ENCODE measurements around the gene PDE8A.
"Not testable (repeated sequence)": the region's sequence is repeated elsewhere in the genome, so short reads cannot be mapped to it uniquely, and the experiment has no call there.

PDE8A gene

DNA sequence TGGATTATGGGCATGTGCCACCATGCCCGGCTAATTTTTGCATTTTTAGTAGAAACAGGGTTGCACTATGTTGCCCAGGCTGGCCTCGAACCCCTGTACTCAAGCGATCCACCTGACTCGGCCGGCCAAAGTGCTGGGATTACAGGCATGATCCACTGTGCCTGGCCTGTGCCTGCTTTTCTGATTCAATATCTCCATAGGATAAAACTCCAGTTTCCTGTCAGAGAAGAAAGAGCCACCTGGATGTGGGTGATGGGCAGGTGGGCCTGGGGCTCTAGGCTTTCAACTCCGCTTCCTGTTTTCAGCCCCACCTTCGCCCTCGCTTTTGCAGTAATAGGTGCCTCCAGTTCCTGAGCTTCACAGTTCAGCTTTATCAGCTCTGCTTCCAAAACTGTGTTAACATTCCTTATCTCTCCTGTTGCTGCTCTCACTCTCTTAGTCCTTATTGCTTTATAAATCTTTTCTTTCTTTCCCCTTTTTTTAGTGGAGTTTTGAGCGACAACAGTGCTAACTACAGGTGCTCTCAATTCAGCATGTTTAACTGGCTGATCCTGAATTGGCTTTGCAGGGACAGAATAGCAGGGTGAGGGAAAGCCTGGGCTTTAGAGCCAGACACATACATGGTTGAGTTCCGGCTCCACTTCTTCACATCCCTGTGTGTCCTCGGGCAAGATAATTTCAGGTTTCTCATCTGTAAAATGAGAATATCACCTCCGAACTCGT is 21.1 kb upstream of the PDE8A start:
- no peak for DNase-seq (ENCODE audit: low spot score)

DNA sequence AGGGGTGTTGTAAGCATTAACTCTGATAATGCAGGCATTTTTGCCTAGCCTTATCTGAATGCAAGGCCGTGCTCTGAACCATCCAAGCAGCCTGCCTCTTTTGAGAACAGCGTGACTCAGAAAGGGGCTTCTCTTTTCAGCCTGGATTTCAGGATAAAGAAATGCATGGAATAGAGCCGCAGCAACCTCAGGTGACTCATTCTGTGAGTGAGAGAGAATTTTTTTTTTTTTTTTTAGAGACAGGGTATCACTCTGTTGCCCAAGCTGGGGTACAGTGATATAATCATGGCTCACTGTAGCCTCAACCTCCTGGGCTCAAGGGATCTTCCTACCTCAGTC is 20.6 kb upstream of the PDE8A start:
- DNase-seq (ENCODE audit: low spot score) = no peak

DNA sequence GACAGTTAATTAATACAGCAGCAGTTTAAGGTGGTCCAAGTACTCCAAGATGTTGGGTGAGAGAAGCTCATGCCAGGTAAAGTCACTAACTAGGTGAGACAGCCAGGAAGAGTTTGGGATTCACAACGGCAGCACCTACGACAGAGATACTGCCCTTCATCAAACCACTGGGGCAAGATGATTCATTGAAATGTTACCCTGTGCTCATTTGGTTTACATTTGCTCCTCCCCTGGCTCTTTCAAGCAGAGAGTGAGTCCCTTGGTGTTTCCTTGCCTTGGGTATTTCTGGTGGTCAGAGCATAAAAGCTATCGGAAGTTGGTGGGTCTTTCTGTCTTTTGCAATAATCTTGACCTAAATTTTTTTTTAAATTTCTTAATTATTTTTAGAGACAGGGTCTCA is 19.9 kb upstream of the PDE8A start:
- no peak for DNase-seq (ENCODE audit: low spot score)

DNA sequence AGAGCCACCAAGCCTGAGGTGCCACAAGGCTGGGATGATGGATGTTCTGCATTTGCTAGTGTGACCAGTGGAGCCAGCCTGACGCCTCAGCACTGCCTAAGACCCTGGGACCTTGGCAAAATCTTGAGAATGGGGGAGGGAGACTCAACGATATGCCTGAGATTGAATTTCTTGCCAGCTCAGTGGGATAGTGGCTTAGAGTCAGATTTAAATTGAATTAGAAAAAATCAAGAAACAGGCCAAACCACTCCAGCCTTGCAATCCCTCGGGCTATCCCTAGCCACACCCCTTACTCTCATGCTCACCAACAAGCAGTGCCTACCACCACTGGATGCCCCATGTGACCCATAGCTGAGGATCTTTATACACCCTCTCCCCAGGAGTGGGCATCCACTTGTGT is 18.7 kb upstream of the PDE8A start:
- no peak for DNase-seq (ENCODE audit: low spot score)

DNA sequence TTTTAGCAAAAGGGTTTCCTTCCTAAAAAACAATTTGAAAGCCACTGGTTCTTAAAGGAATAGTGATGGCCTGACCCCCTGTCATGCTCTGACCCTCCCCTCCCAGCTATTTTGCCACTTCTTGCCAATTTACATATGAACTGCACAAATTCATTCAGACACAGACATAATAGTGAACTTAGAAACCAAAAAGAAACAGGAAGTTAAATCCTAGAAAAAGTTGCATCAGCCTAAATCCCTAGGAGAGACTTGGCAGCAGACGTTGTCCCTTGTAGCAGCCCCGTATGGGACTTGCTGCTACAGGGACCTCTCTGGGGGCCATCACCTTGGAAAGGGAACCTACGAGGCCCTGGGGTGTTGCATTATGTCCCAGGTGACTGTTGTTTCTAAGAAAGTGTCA is 14.3 kb upstream of the PDE8A start:
- no peak for DNase-seq (ENCODE audit: low spot score)

DNA sequence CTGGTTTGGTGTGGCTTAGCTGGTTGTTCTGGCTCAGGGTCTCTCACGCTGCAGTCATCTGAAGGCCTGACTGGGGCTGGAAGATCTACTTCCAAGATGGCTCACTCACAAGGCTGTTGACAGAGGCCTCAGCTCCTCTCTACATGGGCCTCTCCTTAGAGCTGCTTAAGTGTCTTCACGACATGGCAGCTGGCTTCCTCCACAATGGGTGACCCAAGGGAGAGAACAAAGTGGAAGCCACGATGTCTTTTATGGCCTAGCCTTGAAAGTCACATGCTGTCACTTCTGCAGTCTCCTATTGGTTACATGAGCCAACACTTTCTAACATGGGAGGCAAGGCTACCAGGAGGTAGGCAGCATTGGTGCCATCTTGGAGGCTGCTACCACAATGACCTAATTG is 13.4 kb upstream of the PDE8A start:
- no peak for DNase-seq (ENCODE audit: low spot score)

DNA sequence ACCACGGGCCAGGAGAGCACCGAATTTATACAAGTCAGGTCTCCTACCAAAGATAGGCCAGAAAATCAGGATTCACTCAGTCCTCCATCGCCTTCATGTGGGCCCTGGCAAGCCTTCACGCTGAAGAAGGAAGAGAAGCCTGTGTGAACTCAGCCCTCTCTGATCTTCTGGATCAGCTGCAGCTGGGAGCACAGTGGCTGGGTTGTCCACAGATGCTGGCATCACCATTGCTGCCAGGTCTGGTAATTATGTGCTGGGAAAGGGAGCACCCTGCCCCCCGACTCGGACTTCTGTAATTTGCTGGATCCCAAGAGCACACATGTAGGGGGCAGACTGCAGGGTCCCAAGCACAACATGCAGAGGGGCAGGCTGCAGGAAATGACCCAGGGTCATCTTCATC is 12.4 kb upstream of the PDE8A start:
- DNase-seq (ENCODE audit: low spot score) = no peak

DNA sequence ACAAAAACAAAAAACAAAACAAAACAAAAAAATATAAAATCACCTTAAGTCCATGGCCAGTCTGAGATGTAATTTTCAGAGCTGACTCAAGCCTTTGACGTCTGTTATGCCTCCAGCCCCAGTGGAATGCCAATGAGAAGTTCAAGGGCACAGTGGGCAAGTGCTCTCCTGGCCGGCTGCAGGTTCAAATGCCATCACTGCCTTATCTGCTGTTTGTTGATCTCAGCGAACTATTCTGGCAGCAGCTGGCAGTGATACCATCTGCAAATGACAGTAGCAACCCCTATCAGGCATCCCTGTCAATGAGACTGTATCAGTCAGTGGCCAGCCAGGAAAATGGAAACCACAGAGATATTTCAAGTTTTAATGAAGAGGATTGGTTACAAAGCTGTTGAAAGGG is 10.8 kb upstream of the PDE8A start:
- DNase-seq (ENCODE audit: low spot score) = no peak

DNA sequence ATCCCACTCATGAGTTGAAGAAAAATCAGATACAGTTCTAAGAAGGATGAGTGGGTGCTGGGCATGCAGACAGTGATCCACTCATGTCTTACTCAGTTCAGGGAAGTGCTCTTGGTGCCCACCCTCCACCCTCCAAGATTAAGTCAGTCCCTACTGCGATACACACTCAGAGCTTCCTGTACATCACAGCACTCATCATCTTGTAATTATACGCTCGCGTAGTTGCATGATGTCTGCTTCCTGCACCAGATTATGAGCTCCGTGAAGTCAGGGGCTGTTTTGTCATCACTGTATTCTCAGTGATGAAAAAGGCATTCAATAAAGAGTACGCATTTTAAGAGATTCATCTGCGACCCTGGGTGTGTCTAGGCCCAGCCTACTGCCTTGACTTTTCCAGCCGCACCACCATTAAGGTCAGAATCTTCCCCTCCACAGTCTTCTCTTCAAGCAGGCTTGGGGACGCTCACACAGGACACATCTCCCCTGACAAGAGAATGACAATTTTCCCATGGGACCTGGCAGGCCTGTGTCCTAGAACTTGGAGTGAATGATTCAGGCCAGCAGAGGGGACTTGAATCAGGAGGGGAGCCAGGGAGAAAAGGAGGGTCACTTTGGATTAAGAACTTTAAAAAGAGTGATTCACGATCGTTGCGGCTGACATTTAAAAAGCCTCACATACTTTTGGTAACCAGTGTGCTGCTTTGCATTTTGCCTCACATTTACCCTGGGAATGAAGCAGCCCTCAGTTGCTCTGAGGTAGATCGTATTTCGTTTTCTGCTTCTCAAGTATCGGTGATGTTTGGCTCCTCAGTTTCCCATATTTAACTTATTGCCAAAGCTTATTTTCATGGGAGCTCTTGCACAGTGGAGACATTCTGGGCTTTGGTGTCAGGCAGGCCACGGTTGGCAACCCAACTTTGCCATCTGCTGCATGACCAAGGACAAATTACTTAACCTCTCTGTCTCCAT is 7.9 kb upstream of the PDE8A start:
- no peak for DNase-seq (ENCODE audit: low spot score)

DNA sequence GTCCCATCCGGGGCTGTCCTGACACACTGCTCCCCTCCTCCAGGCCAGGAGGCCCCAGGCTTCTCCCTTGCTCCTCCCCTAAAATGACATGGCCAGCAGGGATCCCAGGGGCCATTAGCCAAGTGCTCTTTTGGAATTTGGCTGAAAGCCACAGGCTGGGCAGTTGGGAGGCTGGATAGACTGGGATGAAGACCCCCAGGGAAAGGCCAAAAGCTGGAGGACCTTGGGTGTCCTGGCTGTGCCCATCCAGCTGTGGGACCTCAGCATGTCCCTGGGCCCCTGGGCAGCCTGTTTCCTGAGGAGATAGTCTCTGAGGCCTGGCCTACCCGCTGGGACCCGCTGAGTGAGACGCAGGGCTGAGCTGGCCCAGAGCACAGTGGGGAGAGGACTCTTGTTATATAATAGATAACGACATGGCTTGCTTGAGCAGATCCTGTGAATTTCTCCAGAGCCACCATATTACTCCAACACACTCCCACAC is 5.7 kb upstream of the PDE8A start:
- no peak for DNase-seq (ENCODE audit: low spot score)

DNA sequence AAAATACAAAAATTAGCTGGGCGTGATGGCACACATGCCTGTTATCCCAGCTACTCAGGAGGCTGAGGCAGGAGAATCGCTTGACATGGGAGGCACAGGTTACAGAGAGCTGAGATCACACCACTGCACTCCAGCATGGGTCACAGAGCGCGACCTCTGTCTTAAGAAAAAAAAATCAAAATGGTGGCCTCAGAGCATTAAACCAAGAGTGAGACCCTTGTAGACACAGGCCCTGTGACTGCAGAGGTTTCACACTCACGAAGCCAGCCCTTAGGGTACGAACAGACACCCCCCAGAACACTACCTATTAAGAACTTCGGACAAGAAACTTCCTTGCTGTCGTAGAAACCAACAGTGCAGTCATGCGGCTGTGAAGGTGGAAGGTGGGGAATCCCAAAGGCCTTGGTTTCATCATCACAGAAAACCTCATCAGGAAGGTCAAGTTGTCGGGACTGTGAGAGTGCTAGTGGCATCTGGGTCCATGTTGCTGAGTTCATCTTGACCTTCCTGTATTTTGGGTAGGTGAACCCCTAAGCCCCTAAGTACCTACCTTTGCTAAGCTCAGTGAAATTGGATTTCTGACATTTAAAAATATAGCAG is 4.8 kb upstream of the PDE8A start:
- DNase-seq (ENCODE audit: low spot score) = no peak

DNA sequence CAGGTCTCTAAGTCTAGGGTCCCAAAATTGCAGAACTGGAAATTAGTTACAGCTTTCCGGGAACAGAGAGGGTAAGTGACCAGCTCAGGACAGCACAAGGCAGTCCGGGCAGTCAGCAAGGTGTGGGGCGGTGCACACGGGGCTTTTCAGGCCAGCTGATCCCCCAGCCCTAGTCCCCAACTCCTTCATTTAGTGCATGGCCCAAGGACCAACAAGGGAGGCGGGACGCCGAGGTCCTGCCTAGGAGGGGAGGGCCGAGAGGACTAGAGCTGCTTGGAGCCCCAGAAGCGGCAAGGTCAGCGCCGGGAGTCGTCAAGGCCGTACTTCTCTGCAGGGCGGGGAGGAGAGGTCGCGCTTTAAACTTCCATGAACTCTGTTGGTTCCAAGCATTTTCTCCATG is 2.0 kb upstream of the PDE8A start:
- DNase-seq (ENCODE audit: low spot score) = no peak

DNA sequence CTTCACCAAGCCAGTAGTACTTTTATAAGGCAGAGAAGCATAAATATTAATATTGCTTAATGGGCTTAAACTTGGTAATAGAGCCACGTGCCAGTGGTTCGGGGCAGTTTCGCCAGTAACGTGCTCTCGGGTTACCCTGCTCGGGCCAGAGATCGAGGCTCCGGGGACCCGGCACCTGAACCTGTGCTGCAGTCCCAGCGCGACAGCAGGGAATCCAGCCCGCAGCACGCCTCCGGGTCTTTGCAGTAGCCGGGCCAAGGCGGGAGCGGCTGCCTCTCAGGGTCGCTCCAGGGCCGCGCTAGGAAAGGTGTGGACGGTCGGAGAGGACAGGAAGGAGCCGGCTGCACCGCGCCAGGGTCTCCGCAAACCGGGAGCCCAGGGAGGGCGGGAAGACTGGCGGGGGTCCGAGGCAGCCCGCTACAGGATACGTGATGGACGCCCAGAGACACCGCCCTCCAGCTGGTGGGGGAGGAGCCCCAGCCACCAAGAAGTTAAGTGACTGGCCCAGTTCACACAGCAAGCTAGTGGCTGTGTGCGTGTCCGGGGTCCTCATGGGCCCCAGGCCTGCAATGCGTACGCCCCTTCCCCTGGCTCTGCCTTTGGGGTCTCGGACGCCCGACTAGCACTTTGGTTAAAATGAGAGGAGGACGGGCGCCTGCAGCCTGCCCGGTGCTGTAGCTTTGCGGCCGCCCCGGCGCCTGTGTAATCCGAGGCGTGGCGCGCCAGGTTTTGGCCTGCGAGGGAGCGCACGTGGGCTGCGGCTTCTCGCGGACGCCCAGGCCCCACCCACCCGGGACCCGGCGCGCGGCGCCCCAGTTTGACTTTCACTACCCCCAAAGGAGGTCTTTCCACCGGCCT is 1.2 kb upstream of the PDE8A start:
- peak; percentile 77 for DNase-seq (ENCODE audit: low spot score)

DNA sequence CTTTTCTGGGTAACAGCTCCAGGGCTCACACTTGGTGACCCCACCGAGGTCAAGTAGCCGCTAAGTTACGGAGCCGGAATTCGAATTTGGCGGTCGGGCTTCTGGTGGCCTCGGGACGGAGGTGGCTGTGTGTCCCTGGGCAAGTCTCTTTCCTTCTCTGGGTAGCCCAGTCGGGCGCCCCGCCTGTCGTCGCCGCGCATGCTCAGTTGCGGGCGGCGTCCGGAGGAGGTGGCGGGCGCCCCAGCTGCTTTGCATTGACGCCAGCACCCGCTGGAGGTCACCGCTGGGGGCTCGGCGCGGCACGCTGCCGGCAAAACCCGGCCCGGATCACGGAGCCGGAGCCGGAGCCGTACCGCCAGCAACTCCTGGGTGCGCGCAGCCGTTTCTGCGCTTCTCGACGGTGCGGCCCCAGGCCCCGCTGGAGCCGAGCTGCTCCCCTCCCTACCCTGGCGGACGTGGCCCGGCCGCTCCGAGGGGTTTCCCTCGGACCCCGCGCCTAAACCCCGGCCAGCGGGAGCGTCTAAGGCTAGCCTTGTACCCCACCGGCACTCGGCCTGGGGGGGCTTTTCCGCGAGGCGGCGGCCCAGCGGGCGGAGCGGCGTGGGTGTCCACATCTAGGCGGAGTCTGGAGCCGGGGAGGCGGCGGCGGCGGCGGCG is 474 bp upstream of the PDE8A start:
- DNase-seq (ENCODE audit: low spot score) = peak; percentile 99

DNA sequence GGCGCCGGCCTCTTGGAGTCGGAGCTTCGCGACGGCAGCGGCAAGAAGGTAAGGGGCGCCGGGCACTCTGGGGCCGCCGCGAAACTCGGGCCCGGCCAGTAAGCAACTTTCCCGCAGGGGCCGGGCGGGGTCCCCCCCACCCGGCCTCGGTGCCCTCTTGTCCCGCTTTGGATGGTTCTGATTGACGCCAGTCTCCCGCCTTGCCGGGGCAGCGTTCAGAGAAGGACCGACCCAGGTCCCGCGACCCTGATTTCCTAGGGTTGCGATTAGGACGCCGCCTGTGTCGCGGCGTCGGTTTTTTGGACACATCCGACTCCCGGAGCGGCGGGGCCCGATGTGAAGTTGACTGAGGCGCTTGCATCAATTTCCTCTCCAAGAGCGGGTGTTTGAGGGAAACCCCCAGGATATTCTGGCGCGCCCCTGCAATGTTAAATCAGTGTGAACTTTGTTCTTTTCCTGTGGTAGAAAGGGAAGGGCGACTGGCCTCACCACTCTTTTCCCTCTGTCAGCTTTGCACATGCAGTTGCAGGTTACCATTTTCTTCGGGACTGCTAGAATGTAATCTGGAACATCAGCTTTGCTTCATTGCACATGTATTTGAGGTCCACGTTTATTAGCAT is 755 bp downstream of the PDE8A start:
- no peak for DNase-seq (ENCODE audit: low spot score)

DNA sequence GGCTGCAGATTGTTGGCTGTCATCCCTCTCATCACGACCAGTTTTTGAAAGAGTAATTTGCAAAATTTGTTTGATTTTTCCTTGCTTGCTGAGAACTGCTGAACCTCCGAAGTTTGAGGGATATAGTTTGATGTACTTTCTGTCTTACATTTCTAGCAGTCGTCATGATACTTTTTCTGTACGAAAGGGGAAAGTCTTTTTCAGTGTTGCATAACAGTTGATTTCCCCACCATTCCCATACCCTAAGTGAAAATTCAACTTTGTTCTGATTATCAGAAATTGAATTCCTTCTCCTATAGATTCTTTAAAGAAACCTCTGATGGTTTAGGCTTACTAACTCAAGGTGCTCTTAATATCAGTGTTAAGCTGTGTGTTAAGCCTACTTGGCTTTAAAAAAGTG is 1.6 kb downstream of the PDE8A start:
- DNase-seq (ENCODE audit: low spot score) = no peak

DNA sequence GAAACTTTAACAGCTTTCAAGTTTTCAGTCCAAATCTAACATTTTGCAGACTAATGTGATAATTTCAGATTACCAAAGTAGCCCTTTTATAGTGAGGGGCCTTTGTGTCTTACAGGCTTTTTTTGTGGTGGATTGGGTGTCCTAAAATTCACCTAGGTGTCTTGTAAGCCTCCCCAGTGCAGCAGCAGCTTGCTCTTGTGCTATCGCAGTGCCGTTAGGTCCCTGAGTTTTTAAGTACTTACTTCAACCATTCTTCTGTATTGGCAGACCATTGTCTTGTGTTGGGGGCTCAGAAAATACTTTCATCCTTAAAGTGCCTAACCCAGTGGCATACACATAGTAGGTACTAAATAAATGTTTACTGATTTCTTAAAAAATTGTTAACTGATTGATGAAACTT is 2.1 kb downstream of the PDE8A start:
- DNase-seq (ENCODE audit: low spot score) = no peak

DNA sequence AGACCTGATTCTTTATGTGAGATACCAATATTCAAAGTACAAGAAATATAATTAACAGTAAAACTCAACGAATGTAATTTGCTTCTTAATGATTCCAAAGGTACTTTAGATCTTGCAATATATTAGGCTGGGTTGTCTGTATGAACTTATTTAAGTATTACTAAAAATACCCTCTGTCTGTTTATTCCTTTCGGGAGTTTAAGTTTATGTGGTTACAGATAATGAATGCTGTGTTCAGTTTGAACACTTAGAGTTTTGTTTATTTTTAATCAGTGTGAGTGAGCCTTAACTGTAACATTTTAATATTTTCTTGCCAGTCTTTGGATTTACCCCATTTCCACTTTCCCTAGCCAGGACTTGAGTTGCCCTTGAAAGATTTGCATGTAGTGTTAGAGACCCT is 3.5 kb downstream of the PDE8A start:
- DNase-seq (ENCODE audit: low spot score) = no peak

DNA sequence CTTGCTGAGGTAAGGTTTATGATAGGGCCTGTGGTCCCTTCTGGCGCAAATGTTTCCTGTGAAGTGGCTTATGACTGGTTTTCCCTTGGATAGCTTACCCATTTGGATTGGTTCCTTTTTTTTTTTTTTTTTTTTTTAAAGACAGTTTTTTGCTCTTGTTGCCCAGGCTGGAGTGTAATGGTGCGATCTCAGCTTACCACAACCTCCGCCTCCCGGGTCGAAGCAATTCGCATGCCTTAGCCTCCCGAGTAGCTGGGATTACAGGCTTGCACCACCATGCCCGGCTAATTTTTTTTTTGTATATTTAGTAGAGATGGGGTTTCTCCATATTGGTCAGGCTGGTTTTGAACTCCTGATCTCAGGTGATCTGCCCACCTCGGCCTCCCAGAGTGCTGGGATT is 5.7 kb downstream of the PDE8A start:
- DNase-seq (ENCODE audit: low spot score) = not testable (repeated sequence)

DNA sequence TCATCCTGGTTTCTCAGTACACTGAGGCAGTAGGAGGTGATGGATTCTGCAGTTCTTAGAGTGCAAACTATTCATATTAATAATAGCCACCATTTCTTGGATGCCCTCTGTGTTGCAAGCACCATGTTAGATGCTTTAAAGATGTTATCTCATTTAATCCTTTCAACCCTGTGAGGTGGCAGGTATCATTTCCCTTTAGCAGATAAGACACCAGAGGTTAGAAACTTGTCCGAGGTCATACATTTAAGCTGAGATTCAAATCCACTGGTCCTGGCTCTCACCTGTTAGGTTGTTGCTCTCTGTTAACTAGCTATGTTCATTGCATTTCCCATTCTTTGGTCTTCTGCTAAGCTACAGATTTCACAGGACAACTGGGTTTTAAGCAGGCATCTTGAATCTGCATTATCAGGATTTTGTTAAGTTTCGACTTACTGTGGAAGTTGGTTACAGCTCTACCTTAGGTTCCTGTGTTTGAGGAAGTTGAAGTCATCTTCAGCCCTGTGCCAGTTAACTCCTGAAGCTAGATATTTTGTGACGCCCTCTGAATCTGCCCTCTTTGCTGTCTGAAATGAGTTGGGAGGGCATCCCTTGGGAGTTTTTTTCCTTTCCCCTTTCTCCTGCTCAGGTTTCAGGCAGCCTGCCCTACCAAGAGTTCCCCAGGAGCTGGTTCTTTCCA is 6.4 kb downstream of the PDE8A start:
- no peak for DNase-seq (ENCODE audit: low spot score)

All from COLO829 (cell line).